ENCODE results near the gene SPOCK3. TPM values are rescaled to one million over a fixed set of nuclear protein-coding genes. Genes with fewer than 3 reads are reported as not detected.

The SPOCK3 gene
- total and polyA plus RNA-seq, 4 donors, result 0.08 to 0.42 (median 0.24) TPM

- Histone ChIP-seq H3K27me3 (ENCODE audit: control insufficient read depth in 4 of 4, insufficient read depth in 4 of 4, low read length in 3 of 4) (no peaks in the 10 kb centered on the region), H3K4me1 (ENCODE audit: control insufficient read depth in 4 of 4, insufficient read depth in 4 of 4, low read length in 3 of 4) (no peaks in the 10 kb centered on the region), H3K9me3 (ENCODE audit: control insufficient read depth in 4 of 4, low read length in 3 of 4) (no peaks in the 10 kb centered on the region), H3K27ac (ENCODE audit: low read depth in 1 of 2, low read length in 2 of 2) (no peak overlapping the region), H3K9ac (ENCODE audit: low read depth in 1 of 2, low read length in 2 of 2) (no peak overlapping the region), H3K36me3 (ENCODE audit: control insufficient read depth in 4 of 4, insufficient read depth in 3 of 4, low read depth in 1 of 4, low read length in 3 of 4) (no peaks in the 10 kb centered on the region), H3K4me3 (ENCODE audit: low read depth in 1 of 3, low read length in 3 of 3) (no peak overlapping the region)
- no peak for DNase-seq (ENCODE audit: low spot score)
- WGBS, result 82% methylated on average over 4 of the region's 4 CpGs
- TF ChIP-seq RAD21 (IDR thresholded peaks at IDR 0.05), result no peak
- no peak for TF ChIP-seq MAX (IDR thresholded peaks at IDR 0.05)
- no peak for TF ChIP-seq YY1 (IDR thresholded peaks at IDR 0.05)
- TF ChIP-seq REST (IDR thresholded peaks at IDR 0.05), result no peak
- no peak for TF ChIP-seq FOXA2 (IDR thresholded peaks at IDR 0.05)
- TF ChIP-seq TAF1 (conservative IDR thresholded peaks at IDR 0.05), result no peak
- TF ChIP-seq EGR1 (IDR thresholded peaks at IDR 0.05; ENCODE audit: low read depth in 2 of 2), result no peak
- TF ChIP-seq NR2F2 (IDR thresholded peaks at IDR 0.05), result no peak
- no peak for TF ChIP-seq HNF4G (IDR thresholded peaks at IDR 0.05)
- TF ChIP-seq SP1 (IDR thresholded peaks at IDR 0.05), result no peak
- TF ChIP-seq JUND (IDR thresholded peaks at IDR 0.05), result no peak
- no peak for TF ChIP-seq ZBTB33 (IDR thresholded peaks at IDR 0.05)
- TF ChIP-seq ATF3 (IDR thresholded peaks at IDR 0.05), result no peak
- TF ChIP-seq GABPA (IDR thresholded peaks at IDR 0.05 in 1 of 2, conservative IDR thresholded peaks at IDR 0.05 in 1 of 2), result no peak
- TF ChIP-seq CTCF (IDR thresholded peaks at IDR 0.05; ENCODE audit: low read depth, low read length, missing input control), result no peak
- TF ChIP-seq HNF4A (conservative IDR thresholded peaks at IDR 0.05), result no peak
- no peak for TF ChIP-seq FOXA1 (IDR thresholded peaks at IDR 0.05)
- TF ChIP-seq RXRA (IDR thresholded peaks at IDR 0.05), result no peak
Measured at GRCh38 chr4:167114416-167114971, 119.8 kb downstream of the SPOCK3 start.

Data from liver (tissue), 9 donors.